Spleen (tissue), 11 donors: ENCODE results near the gene CAMTA1. TPM values are rescaled to one million over a fixed set of nuclear protein-coding genes. Genes with fewer than 3 reads are reported as not detected.

ENCODE experiments used
- DNase-seq: peaks from one replicate; pipeline ENCODE4 v3.0.0-alpha.2; 2020
- H3K27ac ChIP-seq, 8 donors: fragments of 200-600 bp; sonication (generic) in 7 of 8; 1 replicate in 4 of 8; 2 replicates in 4 of 8; pipeline versions ENCODE4 v1.5.0 to v1.8.0; 2016 to 2021; ENCODE audit warnings: inconsistent platforms in 4 of 8, mild to moderate bottlenecking in 4 of 8, moderate library complexity in 1 of 8
- H3K27me3 ChIP-seq, 7 donors: fragments of 200-600 bp; sonication (generic) in 6 of 7; replicated peaks in 1 of 7; 1 replicate in 4 of 7; 2 replicates in 3 of 7; pipeline versions ENCODE4 v1.5.0 to v1.8.0; 2016 to 2021; ENCODE audit warnings: inconsistent platforms in 3 of 7, mild to moderate bottlenecking in 1 of 7
- H3K36me3 ChIP-seq, 6 donors: fragments of 200-600 bp; sonication (generic) in 5 of 6; 1 replicate in 4 of 6; 2 replicates in 2 of 6; pipeline versions ENCODE4 v1.5.0 to v1.8.0; 2016 to 2021; ENCODE audit warnings: inconsistent platforms in 2 of 6
- H3K4me1 ChIP-seq, 6 donors: fragments of 200-600 bp; sonication (generic) in 5 of 6; 1 replicate in 3 of 6; 2 replicates in 3 of 6; pipeline versions ENCODE4 v1.5.0 to v1.8.0; 2016 to 2021; ENCODE audit warnings: inconsistent platforms in 3 of 6
- H3K4me3 ChIP-seq, 8 donors: fragments of 200-600 bp; sonication (generic) in 7 of 8; 1 replicate in 4 of 8; 2 replicates in 4 of 8; pipeline versions ENCODE4 v1.5.0 to v1.8.0; 2016 to 2021; ENCODE audit warnings: inconsistent platforms in 4 of 8, mild to moderate bottlenecking in 4 of 8, moderate library complexity in 2 of 8
- H3K9me3 ChIP-seq, 8 donors: fragments of 200-600 bp; sonication (generic) in 7 of 8; 1 replicate in 4 of 8; 2 replicates in 4 of 8; pipeline versions ENCODE4 v1.5.0 to v1.8.0; 2016 to 2021; ENCODE audit warnings: inconsistent platforms in 4 of 8
- POLR2A ChIP-seq, 3 donors: fragments of 450-650 bp; IDR thresholded peaks; one replicate each; pipeline ENCODE4 v1.5.1; 2017; ENCODE audit warnings: antibody characterized with exemption in 3 of 3, mild to moderate bottlenecking in 1 of 3
- POLR2AphosphoS5 ChIP-seq, 3 donors: sonication (generic); formaldehyde crosslinking; IDR thresholded peaks; one replicate each; pipeline ENCODE4 v1.5.1; 2017; ENCODE audit warnings: antibody characterized with exemption in 3 of 3
- WGBS, 5 donors: extraction: QIAGEN DNeasy Blood & Tissue Kit in 3 of 5; methylation state at CpG; one replicate each; pipeline versions ENCODE4 v1.1.5 to v1.1.7; 2013 to 2018; 5-methylcytosine and 5-hydroxymethylcytosine counted together
- intact Hi-C: fragments of 100-400 bp; cut with DNase I; formaldehyde crosslinking; loops from one replicate; pipeline ENCODE4 v1.15.0; 2023; ENCODE audit warnings: low total_unique reads
- polyA plus RNA-seq, 3 donors: library from polyadenylated mRNA; stranded (reverse); fragments of 200-250 nt; gene quantifications; one replicate each; pipeline ENCODE4 v1.2.1, GENCODE V29; 2013
- total RNA-seq, 7 donors: library from RNA; depleted of rRNA in 3 of 7; stranded (reverse); fragments of >200 nt in 3 of 7; fragmentation: NEBNext Ultra II Directional in 4 of 7; extraction: Animal tissue kit (Norgen Biotek cat#: 25700) in 4 of 7; gene quantifications; one replicate each; pipeline versions ENCODE4 v1.1.0 to v1.2.1, GENCODE V29; 2016 to 2021
- TF ChIP-seq, protein P1 (sequence below), 11 experiments: fragments of 200-600 bp in 7 of 11; fragments of 450-650 bp in 4 of 11; sonication (generic) in 4 of 11; IDR thresholded peaks in 8 of 11; conservative IDR thresholded peaks in 3 of 11; 1 replicate in 7 of 11; 2 replicates in 4 of 11; pipeline versions ENCODE4 v1.4.0 to v1.8.0; 2016 to 2021; ENCODE audit warnings: antibody characterized with exemption in 11 of 11, inconsistent platforms in 4 of 11, mild to moderate bottlenecking in 1 of 11
- donor health status: healthy with polysubstance abuse.
- donor health status: DM: no; HTN: no; CAD: no; lungs with moderate emphysema.
- donor health status: DM: no; HTN: no; CAD: no.
- donor health status: Bipolar disorder and iron deficiency.
- donor health status: healthy.
- donor health status: DM: no; HTN: no; CAD: no.
- donor health status: DM: yes; HTN: yes; CAD: no.

The CAMTA1 gene
- total and polyA plus RNA-seq, 10 donors: 53.0 to 106 (median 77.3) TPM

DNA sequence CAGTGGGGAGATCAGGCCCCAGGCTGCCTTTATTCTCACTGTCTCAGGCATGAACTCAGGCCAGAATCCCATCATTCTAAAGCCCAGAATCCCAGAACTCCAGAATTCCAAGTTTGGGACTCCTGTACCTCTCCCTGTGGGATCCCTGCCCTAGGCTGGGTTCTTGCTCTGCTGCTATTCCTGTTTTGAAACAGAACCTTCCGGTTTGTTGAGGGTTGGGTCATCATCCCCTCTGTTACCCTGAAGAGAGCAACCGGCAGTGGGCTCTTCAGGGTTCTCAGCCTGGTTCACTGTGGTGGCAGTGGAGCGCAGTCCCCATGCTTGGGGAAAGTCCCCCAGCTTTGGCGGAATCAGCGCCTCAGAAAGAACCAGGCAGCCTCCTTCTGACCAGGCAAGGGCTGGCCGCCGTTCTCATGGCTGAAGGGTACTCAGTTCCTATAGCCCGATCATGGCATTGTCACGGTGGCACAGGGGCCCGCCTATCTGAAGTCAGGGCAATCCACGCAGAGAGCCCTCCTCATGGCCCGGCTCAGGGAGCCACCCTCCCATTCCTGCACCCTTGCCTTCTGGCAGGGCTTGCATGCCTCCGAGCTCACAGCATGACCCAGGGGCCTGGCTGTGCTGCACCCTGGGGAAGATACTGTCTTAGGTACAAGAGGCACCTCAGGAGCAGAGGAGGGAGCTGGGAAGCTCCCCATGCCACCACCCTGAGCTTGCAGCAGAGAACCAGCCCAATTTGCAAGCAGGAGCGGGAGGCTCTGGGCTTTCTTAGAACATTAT is 650.2 kb downstream of the CAMTA1 start:
- no peaks in the 10 kb centered on the region for H3K36me3 ChIP-seq
- H3K9me3 ChIP-seq: peaks cover 0 to 10% (median 0%) of the 10 kb centered on the region in 8 donors
- H3K4me1 ChIP-seq: peaks cover 0 to 31% (median 7%) of the 10 kb centered on the region in 6 donors
- DNase-seq: peak; percentile 47
- no peak overlapping the region for H3K4me3 ChIP-seq
- TF ChIP-seq, protein P1, sequence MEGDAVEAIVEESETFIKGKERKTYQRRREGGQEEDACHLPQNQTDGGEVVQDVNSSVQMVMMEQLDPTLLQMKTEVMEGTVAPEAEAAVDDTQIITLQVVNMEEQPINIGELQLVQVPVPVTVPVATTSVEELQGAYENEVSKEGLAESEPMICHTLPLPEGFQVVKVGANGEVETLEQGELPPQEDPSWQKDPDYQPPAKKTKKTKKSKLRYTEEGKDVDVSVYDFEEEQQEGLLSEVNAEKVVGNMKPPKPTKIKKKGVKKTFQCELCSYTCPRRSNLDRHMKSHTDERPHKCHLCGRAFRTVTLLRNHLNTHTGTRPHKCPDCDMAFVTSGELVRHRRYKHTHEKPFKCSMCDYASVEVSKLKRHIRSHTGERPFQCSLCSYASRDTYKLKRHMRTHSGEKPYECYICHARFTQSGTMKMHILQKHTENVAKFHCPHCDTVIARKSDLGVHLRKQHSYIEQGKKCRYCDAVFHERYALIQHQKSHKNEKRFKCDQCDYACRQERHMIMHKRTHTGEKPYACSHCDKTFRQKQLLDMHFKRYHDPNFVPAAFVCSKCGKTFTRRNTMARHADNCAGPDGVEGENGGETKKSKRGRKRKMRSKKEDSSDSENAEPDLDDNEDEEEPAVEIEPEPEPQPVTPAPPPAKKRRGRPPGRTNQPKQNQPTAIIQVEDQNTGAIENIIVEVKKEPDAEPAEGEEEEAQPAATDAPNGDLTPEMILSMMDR (IDR thresholded peaks at IDR 0.05 in 8 of 11, conservative IDR thresholded peaks at IDR 0.05 in 3 of 11): no peak
- no peak for TF ChIP-seq POLR2AphosphoS5 (IDR thresholded peaks at IDR 0.05)
- no peak for TF ChIP-seq POLR2A (IDR thresholded peaks at IDR 0.05)
- WGBS, 5 donors: 87 to 100% (median 92%) methylated on average over 2 to 14 of the region's 14 CpGs
- intact Hi-C loops: no loop called here
- no peaks in the 10 kb centered on the region for H3K27me3 ChIP-seq
- no peak overlapping the region for H3K27ac ChIP-seq

DNA sequence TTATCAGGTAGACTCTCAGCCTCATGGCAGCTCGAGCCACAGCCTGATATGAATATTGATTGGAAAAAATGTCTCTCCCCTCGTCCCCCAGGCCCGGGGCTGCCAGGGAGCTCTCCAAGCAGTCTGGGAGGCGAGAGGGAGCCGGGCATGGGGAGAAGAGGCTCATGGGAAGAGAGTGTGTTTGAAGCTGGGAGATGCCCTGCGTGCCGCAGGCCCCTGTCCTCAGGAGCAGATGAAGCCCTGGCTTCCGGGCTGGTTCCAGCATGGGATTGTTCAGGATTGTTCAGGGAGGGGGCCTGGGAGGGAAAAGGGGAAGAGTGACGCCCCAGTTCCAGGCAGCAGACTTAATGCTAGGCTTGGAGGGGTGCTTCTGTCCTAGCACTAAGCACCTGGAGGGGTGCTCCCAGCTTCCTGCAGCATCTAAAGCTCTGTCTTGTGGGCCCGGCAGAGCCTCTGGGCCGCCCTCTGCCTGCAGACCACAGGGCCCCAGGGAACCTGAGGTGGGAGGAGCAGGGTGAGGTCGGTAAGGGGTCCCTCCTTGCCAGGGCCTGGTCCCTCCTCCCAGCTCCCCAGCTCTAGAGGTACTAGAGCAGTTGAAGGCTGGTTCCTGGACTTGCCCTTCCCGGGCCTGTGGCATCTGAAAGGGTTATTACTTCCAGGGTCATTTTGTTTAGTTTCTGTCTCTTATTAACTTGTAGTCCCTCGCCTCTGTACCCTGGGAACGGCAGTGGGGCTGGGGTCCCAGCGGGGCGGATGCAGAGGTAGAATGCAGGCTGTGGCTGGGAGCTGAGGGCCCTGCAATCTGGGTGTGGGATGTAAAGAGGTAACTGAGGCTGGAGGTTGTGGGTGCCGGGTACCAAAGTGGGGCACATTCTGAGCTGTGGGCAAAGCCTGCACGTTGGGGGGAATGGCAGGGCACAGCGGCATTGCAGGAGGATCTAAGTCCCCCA is 651.1 kb downstream of the CAMTA1 start:
- Histone ChIP-seq H3K4me1 (peaks cover 0 to 39% (median 9%) of the 10 kb centered on the region in 6 donors), H3K27ac (no peak overlapping the region), H3K9me3 (peaks cover 0 to 10% (median 0%) of the 10 kb centered on the region in 8 donors), H3K4me3 (no peak overlapping the region), H3K36me3 (no peaks in the 10 kb centered on the region), H3K27me3 (no peaks in the 10 kb centered on the region)
- TF ChIP-seq POLR2A (IDR thresholded peaks at IDR 0.05): no peak
- TF ChIP-seq, protein P1 (IDR thresholded peaks at IDR 0.05 in 8 of 11, conservative IDR thresholded peaks at IDR 0.05 in 3 of 11): no peak
- no peak for TF ChIP-seq POLR2AphosphoS5 (IDR thresholded peaks at IDR 0.05)
- intact Hi-C loops: no loop called here
- 82 to 92% (median 85%) methylated on average over 17 to 20 of the region's 20 CpGs for WGBS, 5 donors
- DNase-seq: peak; percentile 50

DNA sequence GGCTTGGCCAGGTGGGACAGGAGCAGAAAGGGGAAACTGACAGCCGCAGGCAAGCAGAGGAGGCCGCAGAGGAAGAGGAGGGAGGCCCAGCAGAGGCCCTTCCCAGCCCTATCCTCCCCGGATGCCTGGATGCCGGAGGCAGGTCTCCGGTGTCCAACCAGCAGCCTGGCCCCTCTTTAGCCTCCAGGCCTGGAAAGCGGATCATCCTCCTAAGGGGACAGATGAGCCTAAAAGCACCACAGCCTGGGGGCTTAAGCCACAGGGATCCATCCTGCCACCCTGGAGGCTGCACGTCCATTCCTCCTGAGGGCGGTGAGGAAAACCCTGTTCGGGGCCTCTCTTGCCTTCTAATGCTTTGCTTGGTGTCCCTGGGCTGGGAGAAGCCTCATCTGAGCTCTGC is 651.8 kb downstream of the CAMTA1 start:
- peaks cover 0 to 41% (median 10%) of the 10 kb centered on the region in 6 donors for H3K4me1 ChIP-seq
- H3K4me3 ChIP-seq: no peak overlapping the region
- no peak overlapping the region for H3K27ac ChIP-seq
- intact Hi-C loops: no loop called here
- 72 to 99% (median 89%) methylated on average over 3 to 9 of the region's 9 CpGs for WGBS, 5 donors
- H3K9me3 ChIP-seq: peaks cover 0 to 10% (median 0%) of the 10 kb centered on the region in 8 donors
- H3K27me3 ChIP-seq: no peaks in the 10 kb centered on the region
- DNase-seq: no peak
- TF ChIP-seq POLR2A (IDR thresholded peaks at IDR 0.05) (no peak), POLR2AphosphoS5 (IDR thresholded peaks at IDR 0.05) (no peak)
- TF ChIP-seq, protein P1 (IDR thresholded peaks at IDR 0.05 in 8 of 11, conservative IDR thresholded peaks at IDR 0.05 in 3 of 11): no peak
- no peaks in the 10 kb centered on the region for H3K36me3 ChIP-seq
